ENCODE results near the gene POU5F1.

Gene POU5F1

DNA sequence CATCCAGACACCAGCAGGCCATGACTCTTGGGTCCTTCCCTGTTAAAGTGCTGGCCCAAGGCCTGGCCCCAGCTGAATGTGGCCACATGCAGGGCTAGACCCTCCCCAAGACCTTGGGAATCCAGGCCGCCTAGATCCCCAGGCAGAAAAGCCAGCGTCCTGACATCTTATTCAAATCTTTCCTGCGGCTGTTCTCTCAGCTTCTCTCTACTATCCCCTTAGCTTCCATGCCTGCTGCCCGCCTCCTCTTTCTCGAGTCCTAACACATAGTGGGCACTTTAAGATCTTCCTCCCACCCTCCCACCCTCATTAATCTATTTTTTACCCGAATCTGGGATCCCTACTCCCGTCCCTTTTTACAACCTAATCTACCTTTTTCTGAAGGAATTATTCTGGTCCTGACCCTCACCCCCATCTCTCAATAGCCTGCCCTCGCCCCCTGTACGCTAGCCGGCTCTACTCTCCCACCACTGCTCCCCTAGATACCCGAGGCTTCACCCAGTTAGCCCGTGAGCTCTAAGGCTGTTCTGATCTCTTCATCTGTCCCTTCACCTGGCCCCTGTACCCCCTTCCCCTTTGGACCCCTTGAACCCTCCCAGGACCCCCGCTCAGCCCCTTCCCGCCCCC lies 12.9 kb downstream of the POU5F1 start, which contains the start of gene CCHCR1:
TSS of gene CCHCR1 (minus strand) at position 290 of the 627 bp plus-strand sequence. CDS start at position 88, 202 bp downstream.
- H3K27ac Mint-ChIP-seq: peak within 1 kb of the TSS; percentile 18 to 27 (median 23)
- peaks cover 19% of the 10 kb centered on the region for H3K36me3 Mint-ChIP-seq (ENCODE audit: low read depth)

DNA sequence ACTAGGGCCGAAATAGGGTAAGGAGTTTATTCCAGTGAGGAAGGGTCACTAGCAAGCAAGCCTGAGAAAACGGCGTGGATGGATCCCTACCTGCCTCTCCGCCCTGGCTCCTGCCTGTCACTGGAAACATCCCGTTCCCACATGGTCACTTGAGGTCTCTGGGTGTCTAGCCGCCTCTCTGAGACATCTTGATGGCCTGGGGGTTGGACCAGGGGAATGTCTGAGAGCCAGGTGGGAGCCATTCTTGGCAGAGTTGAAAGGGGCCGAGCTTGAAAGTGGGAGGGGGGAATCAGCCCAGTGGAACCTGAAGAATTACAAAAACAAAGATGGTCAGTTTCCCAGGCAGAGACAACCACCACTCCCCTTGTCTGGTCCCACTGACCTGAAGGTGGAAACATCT lies 13.8 kb downstream of the POU5F1 start:
- Mint-ChIP-seq H3K9me3 (no peaks in the 10 kb centered on the region), H3K4me1 (peaks cover 20% of the 10 kb centered on the region), H3K4me3 (peak overlapping the region; percentile 83 to 88 (median 85)), H3K27me3 (ENCODE audit: low read depth) (no peaks in the 10 kb centered on the region), H3K27ac (peak overlapping the region in 1 of 3 experiments; percentile 27), H3K36me3 (ENCODE audit: low read depth) (peaks cover 17% of the 10 kb centered on the region)
- no peak for TF ChIP-seq CTCF (IDR thresholded peaks at IDR 0.05; ENCODE audit: unreplicated experiment in 3 of 3)

More for the DNA sequence above, 12.9 kb downstream of the POU5F1 start, which contains the start of gene CCHCR1:
- Mint-ChIP-seq H3K4me1 (peaks cover 20% of the 10 kb centered on the region), H3K27me3 (ENCODE audit: low read depth) (no peaks in the 10 kb centered on the region), H3K4me3 (peak within 1 kb of the TSS; percentile 83 to 88 (median 85)), H3K9me3 (no peaks in the 10 kb centered on the region)
- no peak for TF ChIP-seq CTCF (IDR thresholded peaks at IDR 0.05; ENCODE audit: unreplicated experiment in 3 of 3)

DNA sequence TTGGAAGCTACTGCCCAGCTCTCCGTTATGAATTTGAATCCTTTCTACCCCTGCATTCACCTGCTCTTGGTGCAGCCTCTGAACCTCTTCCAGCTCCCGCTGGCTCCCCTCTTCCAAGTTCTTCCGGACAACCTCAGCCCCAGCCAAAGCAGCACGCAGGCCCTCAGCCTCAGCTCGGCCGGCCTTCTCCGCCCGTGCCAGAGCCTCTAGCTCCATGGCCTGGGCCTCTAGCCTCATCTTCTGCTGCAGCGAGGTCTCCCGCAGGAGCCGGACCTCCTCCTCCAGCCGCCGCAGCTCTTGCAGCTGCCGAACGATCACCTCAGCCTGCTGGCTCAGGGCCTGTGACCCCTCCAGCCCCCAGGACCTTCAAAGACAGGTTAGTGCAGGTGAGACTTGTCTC lies 16.0 kb downstream of the POU5F1 start:
- H3K36me3 Mint-ChIP-seq (ENCODE audit: low read depth): peaks cover 32% of the 10 kb centered on the region
- no peaks in the 10 kb centered on the region for H3K9me3 Mint-ChIP-seq
- no peak for TF ChIP-seq CTCF (IDR thresholded peaks at IDR 0.05; ENCODE audit: unreplicated experiment in 3 of 3)
- no peak overlapping the region for H3K4me3 Mint-ChIP-seq
- no peaks in the 10 kb centered on the region for H3K27me3 Mint-ChIP-seq (ENCODE audit: low read depth)
- H3K4me1 Mint-ChIP-seq: peaks cover 15% of the 10 kb centered on the region
- peak overlapping the region in 1 of 3 experiments; percentile 7 for H3K27ac Mint-ChIP-seq

- Mint-ChIP-seq H3K9me3 (no peaks in the 10 kb centered on the region), H3K27ac (peak overlapping the region in 2 of 3 experiments; percentile 36 to 81), H3K36me3 (ENCODE audit: low read depth) (peaks cover 32% of the 10 kb centered on the region), H3K27me3 (ENCODE audit: low read depth) (no peaks in the 10 kb centered on the region), H3K4me1 (peaks cover 4% of the 10 kb centered on the region), H3K4me3 (no peak overlapping the region)
- no peak for TF ChIP-seq CTCF (IDR thresholded peaks at IDR 0.05; ENCODE audit: unreplicated experiment in 3 of 3)
Measured at GRCh38 chr6:31152781-31153180, 17.7 kb downstream of the POU5F1 start.

GRCh38 chr6:31149827-31150447 lies 20.5 kb downstream of the POU5F1 start:
- Mint-ChIP-seq H3K27me3 (ENCODE audit: low read depth) (no peaks in the 10 kb centered on the region), H3K4me1 (peaks cover 4% of the 10 kb centered on the region), H3K9me3 (no peaks in the 10 kb centered on the region), H3K4me3 (no peak overlapping the region), H3K36me3 (ENCODE audit: low read depth) (peaks cover 37% of the 10 kb centered on the region), H3K27ac (no peak overlapping the region)
- no peak for TF ChIP-seq CTCF (IDR thresholded peaks at IDR 0.05; ENCODE audit: unreplicated experiment in 3 of 3)
